ENCODE results near the gene GPR176.

Gene GPR176

GRCh38 chr15:39781147-39781966 is 138.7 kb downstream of the GPR176 start:
- no peak for DNase-seq

GRCh38 chr15:39778021-39778420 is 142.0 kb downstream of the GPR176 start:
- no peak for DNase-seq

DNA sequence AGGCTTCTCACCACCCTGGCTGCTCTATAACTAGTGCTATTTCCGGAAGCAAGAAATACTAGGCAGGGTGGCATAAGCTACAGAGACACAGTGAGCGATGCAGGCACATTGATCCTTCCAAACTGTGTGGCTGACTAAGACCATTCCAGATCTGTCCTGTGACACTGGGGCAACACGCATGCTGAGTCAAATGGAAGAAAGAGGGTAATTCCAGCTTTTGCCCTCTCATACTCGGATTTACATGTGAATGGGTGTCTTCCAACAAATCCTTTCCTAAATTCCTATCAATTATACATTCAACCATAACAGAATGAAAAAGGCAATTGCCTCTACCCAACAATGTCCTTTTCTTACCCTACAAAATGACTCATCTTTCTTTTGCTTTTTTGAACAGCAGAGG is 142.6 kb downstream of the GPR176 start:
- no peak for DNase-seq

GRCh38 chr15:39776068-39776467 is 144.0 kb downstream of the GPR176 start:
- no peak for DNase-seq

DNA sequence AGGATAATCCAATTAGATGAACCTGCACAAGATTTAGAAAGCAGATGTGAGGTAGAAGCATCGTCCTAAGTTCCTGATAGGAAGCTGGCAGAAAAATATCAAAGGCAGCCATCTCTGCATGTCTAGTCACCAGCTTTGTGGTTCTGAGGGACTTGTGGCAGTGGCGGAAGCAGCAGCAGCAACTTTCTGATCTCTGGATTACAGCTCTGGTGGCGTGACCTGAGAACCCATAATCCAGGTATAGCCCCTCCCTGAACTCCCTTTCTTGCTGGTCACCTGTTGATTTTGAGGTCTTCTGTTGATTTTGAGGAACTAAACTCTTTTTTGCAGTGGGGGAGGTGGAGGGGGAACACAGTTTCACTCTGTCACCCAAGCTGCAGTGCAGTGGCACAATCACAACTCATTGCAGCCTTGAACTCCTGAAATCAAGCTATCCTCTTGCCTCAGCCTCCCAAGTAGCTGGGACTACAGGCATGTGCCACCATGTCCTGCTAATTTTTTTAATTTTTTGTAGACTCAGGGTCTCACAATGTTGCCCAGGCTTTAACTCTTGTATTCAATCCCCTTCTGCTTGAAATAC is 145.3 kb downstream of the GPR176 start:
- DNase-seq, result no peak

DNA sequence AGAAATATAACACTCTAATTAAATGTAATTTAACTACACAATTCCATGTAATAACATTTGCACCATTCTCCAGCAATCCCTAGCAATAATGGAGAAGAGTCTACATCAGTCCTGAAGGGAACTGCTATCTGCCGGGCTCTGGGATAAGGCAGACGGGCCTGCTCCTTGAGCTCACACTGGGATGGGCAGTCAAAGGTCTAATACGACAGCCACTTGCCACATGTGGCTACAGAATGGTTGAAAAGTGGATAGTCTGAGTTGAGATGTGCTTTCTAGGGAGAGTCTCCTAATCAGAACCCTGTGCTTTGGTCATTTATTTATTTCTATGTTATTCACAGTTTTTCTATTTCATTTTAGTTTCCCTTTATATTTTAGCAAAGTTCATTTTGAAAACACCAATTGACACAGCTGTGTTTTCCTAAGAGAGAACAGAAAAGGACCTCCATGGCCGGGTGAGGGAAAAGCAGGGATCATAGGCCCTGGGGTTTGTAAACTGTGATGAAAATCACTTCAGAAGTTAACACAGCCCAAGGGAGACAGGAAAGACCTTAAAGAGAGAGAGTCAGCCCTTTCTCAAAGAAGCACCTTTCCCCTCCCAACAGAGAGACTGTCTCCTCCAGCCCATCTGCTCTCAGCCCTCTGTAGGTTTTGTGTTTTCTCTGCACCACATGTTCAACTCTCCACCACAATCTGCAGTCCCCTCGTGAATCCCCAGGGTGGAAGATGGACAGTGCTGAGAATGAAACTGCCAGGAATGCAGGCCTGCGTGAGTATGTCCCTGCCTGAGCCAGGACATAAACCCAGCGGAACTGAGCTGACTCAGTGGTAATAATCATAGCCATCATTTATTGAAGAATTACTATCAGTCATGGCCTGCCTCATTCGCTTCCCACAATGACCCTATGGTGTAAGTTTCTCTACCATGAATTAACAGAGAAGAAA is 149.0 kb downstream of the GPR176 start:
- DNase-seq, result no peak

GRCh38 chr15:39767921-39768320 is 152.1 kb downstream of the GPR176 start:
- no peak for DNase-seq

DNA sequence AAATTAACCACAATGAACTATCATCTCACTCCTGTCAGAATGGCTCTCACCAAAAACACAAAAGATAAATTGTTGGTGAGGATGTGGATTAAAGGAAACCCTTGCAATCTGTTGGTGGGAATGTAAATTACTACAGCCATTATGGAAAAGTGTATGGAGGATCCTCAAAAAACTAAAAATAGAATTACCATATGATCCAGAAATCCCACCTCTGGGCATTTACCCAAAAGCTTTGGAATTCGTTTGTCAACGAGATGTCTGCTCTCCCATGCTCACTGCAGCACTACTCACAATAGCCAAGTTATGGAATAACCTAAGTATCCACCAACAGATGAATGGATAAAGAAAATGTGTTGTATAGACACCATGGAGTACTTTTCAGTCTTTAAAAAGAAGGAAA is 159.1 kb downstream of the GPR176 start:
- no peak for DNase-seq

GRCh38 chr15:39756806-39757522 is 163.1 kb downstream of the GPR176 start:
- DNase-seq, result no peak

GRCh38 chr15:39752991-39753390 is 167.1 kb downstream of the GPR176 start:
- DNase-seq, result no peak

DNA sequence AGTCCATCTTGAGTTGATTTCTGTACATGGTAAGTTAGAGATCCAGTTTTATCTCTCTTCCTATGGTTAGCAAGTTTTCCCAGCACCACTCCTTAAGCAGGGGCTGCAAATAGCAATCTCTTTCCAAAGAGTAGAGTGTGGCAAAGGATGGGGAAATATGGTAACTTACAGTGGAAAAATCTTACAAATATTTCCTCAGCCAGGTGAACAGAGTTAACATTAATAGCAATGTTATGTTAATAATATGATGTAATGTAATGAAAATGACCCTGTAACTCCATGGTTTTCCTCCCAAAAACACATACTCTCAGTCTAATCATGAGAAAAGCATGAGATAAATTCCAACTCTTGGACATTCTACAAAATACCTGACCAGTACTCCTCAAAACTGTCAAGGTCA is 167.8 kb downstream of the GPR176 start:
- DNase-seq, result no peak
